Measurements from ENCODE around the gene UGT1A9.

Gene UGT1A9

GRCh38 chr2:233764264-233764663 lies 92.6 kb downstream of the UGT1A9 start:
- no peak for DNase-seq

GRCh38 chr2:233764761-233765160 lies 93.1 kb downstream of the UGT1A9 start:
- no peak for DNase-seq

DNA sequence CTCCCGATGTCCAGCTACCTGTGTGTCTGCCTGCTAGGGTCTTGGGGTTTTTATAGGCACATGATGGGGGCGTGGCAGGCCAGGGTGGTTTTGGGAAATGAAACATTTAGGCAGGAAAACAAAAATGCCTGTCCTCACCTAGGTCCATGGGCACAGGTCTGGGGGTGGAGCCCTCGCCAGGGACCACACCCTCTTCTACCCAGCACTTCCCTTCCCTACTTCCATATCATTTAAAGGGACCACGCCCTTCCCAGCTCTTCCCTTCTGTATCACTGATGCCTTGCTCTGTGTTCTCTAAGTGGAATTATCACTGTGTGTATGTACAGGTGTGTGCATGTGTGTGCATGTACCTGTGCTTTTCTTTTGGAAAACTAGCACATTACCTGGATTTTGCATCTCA lies 94.7 kb downstream of the UGT1A9 start:
- no peak for DNase-seq

DNA sequence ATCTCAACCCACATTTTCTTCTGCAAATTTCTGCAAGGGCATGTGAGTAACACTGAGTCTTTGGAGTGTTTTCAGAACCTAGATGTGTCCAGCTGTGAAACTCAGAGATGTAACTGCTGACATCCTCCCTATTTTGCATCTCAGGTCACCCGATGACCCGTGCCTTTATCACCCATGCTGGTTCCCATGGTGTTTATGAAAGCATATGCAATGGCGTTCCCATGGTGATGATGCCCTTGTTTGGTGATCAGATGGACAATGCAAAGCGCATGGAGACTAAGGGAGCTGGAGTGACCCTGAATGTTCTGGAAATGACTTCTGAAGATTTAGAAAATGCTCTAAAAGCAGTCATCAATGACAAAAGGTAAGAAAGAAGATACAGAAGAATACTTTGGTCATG lies 96.4 kb downstream of the UGT1A9 start:
- DNase-seq: no peak

- DNase-seq: no peak
These were observed 97.6 kb downstream of the UGT1A9 start for GRCh38 chr2:233769260-233769659.

DNA sequence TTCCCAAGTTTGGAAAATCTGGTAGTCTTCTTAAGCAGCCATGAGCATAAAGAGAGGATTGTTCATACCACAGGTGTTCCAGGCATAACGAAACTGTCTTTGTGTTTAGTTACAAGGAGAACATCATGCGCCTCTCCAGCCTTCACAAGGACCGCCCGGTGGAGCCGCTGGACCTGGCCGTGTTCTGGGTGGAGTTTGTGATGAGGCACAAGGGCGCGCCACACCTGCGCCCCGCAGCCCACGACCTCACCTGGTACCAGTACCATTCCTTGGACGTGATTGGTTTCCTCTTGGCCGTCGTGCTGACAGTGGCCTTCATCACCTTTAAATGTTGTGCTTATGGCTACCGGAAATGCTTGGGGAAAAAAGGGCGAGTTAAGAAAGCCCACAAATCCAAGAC lies 100.5 kb downstream of the UGT1A9 start:
- no peak for DNase-seq

- DNase-seq: no peak
These were observed 100.9 kb downstream of the UGT1A9 start for GRCh38 chr2:233772583-233772982.

- DNase-seq: no peak
These were observed 102.2 kb downstream of the UGT1A9 start for GRCh38 chr2:233773854-233774253.

DNA sequence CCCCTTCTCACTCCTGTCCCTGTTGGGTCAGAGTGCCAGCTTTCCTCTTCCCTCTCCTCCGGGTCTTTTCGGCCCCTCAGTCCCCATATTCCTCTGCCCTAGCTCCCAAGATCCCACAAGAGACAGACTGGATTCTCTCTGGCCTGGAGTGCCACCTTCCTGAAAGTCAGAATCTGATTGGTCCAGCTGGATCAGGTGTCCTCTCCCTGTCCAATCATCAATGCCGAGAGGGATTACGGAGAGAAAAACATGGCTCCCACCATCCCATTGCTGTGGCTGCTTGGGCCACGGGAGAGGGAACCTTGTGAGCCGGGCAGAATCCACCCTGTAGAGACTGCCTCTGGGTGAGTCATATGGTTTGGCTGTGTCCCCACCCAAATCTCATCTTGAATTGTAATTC lies 103.7 kb downstream of the UGT1A9 start:
- DNase-seq: no peak

DNA sequence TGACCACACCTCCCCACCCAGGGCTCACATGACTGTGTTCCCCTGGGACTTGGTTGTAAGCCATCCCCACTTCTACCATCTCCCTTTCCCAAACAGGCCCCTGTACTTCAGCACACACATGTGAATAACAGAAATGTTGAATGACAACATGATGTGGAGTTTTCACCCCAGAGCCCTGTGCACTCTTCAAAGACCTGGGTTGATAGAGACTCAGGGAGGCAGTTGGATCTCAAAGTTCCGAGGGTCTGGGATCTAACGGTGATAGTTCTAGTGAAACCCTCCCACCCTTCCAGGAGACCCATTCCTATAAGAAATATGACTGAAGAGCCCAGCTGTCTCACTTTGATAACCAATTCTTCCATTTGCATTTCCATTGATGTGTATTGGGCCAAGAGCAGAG lies 106.3 kb downstream of the UGT1A9 start, which contains the start of gene MROH2A:
Gene MROH2A, plus strand, starts transcription at position 301 of the 400 bp plus-strand sequence. CDS start 1,029 bp downstream, outside the sequence.
- DNase-seq: no peak

- no peak for DNase-seq
These were observed 108.0 kb downstream of the UGT1A9 start for GRCh38 chr2:233779722-233780121.

- DNase-seq: no peak
These were observed 109.1 kb downstream of the UGT1A9 start for GRCh38 chr2:233780771-233781170.

DNA sequence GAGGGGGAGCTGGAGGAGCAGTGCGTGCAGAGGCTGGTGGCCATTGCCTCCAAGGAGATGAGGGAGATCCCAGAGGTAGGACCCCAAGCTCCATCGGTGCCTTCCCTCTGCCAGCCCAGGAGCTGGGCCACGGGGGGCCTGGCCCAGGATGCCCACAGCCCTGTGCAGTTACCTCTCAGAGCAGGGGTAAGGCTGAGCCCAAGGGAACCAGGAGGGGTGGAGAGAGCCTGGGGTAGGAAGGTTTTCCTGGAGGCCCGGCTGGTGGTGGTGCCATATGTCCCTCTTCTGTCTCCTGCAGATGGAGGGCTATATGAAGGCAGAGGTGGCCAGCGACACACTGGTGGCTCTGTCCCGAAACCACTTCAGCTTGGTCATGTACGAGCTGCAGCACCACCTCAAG lies 117.9 kb downstream of the UGT1A9 start:
- no peak for DNase-seq

DNA sequence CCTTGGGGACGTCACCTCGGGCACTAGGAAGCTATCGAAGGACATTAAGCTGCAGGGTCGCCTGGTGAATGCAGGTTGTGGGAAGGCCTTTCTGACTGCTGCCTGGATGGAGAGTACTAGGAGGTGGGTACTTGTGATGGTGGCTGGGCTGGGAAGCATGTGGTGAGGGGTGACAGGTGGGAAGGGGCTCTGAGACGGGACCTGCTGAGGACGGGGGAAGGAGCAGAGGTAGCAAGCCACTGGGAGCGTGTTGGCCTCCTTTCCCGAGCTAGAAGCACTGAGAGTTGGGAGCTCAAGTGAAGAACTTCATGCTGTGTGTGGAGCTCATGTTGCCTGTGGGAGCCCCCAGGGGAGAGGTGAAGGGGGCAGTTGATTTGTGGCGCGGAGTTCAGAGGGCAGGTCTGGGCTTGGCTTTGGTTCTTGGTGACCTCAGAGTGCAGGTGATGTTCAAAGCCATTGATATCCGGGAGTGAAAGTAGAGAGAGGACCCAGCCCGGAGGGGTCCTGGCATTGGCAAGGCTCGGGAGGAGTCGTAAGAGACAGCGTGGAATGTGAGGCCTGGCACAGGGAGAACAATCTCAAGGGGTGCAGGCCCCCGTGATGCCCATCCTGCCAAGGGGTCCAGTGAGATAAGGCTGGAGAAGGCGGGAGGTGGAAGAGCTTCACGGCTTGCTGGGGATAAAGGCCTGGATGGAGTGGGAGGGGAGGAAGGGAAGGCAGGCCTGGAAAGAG lies 119.6 kb downstream of the UGT1A9 start:
- DNase-seq: no peak

DNA sequence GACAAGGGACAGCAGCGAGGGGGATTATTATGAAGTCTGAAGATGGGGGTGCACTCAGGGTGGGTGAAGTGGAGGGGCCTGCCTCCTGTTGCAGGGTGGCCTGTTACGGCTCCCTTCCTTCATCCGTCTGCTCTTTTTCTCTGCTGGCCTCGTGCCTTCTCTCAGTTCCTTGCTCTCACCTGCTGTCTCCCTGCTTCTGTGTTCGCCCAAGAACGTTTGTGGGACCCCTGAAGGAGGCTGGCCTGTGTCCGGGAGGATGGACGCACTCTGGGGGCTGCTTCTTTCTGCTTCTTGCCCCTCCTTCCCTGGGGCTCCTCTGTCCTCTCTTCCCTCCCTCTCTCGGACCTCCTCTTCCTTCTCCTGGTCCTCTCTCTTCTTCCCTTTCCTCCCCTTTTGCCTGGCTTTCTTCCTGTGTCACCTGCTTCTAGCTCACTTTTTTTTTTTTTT lies 120.2 kb downstream of the UGT1A9 start:
- DNase-seq: no peak

DNA sequence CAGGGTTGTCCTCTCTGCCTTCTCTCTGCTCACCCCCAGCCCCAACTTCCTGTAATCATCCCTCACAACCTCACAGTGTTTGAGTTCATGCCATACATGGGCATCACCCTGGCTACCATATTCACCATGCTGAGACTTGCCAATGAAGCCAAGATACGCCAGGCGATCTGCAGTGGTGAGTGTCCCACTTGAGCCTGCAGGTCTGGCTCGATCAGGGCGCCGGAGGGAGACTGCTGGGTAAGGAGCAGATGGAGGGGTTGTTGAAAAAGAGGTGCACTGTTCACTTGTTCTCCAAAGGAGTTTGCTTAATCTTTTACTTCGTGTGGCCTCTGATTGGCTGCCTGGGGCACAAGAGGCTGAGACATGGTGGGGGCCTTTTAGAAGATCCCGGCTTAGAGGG lies 121.0 kb downstream of the UGT1A9 start:
- DNase-seq: no peak

- no peak for DNase-seq
These were observed 121.9 kb downstream of the UGT1A9 start for GRCh38 chr2:233793465-233794127.

DNA sequence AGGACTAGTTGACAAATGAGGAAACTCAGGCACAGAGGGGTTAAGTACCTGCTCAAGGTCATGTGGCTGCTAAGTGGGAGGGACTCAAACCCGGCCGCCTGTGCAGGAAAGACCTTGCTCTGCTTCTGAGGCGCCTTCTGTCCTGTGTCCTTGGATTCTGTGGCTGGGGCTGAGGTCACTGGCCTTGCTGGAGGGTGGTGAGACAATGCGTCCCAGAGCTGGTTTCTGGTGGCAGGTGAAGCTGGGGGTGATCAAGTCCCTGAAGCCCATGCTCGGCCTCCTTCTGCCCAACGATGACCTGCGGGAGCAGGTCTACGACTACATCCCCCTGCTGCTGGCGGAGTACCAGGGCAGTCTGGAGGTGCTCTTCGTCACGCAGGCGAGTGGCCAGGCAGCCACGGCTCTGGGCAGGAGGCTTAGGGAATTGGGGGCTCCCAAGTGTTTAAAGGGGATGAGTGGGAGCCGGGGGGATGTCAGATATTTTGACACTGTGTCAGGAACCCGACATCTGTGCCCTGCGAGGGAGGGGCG lies 122.5 kb downstream of the UGT1A9 start:
- DNase-seq: no peak

GRCh38 chr2:233795735-233796171 lies 124.1 kb downstream of the UGT1A9 start:
- DNase-seq: no peak

DNA sequence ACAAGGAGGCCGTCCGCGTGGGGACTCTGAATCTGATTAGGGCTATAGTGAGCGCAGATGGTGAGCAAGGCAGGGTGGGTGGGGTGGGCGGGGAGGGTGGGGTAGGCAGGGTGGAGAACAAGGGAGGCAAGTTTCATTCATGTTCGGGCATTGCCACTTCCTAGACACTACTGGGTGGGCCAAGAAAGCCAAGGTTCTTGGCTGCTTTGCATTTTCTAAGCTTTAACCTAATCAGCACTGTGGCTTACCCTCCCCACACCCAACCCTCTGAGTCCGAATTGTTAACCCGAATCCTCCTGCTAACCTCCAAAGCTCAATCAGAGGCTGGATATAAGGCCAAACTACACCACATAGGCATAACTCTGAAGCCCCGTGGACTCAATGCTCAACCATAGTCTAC lies 124.6 kb downstream of the UGT1A9 start:
- no peak for DNase-seq

DNA sequence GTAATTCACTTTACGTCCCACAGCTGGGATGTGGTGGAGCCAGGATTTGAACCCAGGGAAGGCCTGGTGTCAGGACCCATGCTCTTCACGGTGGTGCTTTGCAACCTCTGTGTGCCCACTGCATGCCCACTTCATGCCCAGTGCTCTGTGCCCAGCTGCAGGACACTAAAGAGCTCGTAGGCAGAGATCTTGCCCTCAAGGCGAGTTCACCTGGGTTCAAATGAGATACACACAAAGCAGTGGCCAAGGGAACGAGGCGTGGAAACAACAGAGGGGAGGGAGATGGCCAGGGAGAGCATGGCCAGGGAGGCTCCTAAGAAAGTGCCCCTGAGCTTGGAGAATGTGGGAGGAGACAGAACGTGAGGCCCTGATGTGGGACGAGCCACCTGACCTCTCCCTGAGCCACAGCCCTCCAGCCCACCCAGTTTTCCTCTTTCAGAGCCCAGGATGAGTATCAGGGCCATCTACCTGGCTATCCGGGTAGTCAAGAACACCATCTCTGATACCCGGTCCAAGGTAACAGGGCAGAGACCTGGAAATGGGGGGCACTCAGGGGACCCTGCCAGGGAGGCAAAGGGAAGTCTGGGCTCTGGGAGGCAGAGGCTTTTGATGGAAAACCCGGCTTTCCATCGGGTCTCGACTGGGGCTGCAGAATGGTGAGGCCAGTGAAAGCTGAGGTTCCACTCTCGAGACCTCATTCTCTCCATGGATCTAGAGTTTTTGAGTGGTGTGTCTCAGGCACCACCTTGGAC lies 126.8 kb downstream of the UGT1A9 start:
- DNase-seq: no peak

DNA sequence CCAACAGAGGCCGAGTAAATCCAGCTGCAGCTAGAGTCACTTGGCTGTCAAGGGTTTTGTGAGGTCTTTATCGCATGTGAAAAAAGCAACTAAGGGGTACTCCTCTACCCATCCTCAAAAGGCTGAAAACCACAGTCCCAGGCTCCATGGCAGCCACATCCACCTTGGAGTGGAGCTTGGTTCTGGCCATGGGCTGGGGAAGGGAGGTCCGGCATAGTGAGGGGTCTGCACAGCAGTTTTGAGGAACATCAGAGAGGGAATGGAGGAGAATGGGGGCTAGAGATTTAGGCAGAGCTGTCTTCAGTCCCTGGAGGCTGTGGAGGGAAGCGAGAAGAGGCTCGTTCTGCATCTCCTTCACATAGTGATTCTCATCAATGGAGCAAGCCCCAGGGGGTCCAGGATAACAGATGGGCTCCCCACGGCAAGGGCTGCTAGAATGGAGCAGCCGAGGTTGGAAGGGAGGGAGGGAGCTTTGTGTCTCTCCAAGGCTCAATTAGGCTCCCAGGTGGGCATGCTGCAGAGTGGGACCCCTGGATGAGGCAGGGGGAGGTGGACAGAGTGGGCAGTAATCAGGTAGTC lies 127.5 kb downstream of the UGT1A9 start:
- DNase-seq: no peak

DNA sequence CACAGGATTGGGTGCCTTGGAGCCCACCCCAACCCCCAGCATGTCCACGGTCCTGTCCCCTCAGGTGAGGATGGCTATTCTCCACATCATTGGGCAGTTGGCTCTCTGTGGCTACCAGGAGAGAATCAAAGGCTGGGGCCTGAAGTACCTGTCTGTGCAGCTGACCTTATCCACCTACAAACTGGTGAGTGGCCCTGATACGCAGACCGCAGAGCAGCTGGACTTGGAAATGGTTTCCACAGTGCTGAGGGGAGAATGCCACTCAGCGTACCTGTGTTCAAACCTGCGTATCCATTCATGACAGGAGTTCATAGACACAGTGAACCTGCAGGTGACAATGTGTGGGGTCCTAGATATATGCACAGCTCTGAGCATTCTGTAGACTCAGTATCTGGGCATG lies 128.0 kb downstream of the UGT1A9 start:
- DNase-seq: no peak

All from CD4-positive, alpha-beta T cell treated with Interleukin-4 for 1 hour (primary cell).